CD4-positive, alpha-beta T cell treated with Interleukin-2 at 100 ng/mL for 4 hours (primary cell): Measurements from ENCODE around the gene CCDC142.
"Not testable (repeated sequence)": the region's sequence is repeated elsewhere in the genome, so short reads cannot be mapped to it uniquely, and the experiment has no call there.

Source experiments
- DNase-seq: peaks from one replicate; pipeline ENCODE4 v3.0.0-alpha.2; 2020; ENCODE audit warnings: low spot score

CCDC142 gene

GRCh38 chr2:74499267-74499939 lies 16.6 kb upstream of the CCDC142 start, which contains the start of gene LBX2:
Gene LBX2 (minus strand): TSS chr2:74499603. CDS start chr2:74499537, 66 bp downstream.
- no peak for DNase-seq

GRCh38 chr2:74498500-74499266 lies 15.9 kb upstream of the CCDC142 start:
- DNase-seq, result peak; percentile 43

- DNase-seq, result peak; percentile 28
Measured at GRCh38 chr2:74497777-74498499, 15.1 kb upstream of the CCDC142 start.

GRCh38 chr2:74496997-74497776 lies 14.4 kb upstream of the CCDC142 start:
- DNase-seq, result no peak

- DNase-seq, result no peak
Measured at GRCh38 chr2:74495440-74495839, 12.6 kb upstream of the CCDC142 start.

GRCh38 chr2:74493546-74493945 lies 10.7 kb upstream of the CCDC142 start:
- DNase-seq, result no peak

GRCh38 chr2:74491648-74492544 lies 9.1 kb upstream of the CCDC142 start:
- no peak for DNase-seq

GRCh38 chr2:74489906-74490305 lies 7.1 kb upstream of the CCDC142 start:
- DNase-seq, result no peak

- DNase-seq, result no peak
Measured at GRCh38 chr2:74488643-74489481, 6.1 kb upstream of the CCDC142 start.

GRCh38 chr2:74486141-74486540 lies 3.3 kb upstream of the CCDC142 start:
- DNase-seq, result no peak

GRCh38 chr2:74483675-74484164 lies 922 bp upstream of the CCDC142 start:
- DNase-seq, result not testable (repeated sequence)

GRCh38 chr2:74481961-74482800 lies 617 bp downstream of the CCDC142 start:
- peak; percentile 55 for DNase-seq

GRCh38 chr2:74481431-74481830 lies 1.4 kb downstream of the CCDC142 start:
- DNase-seq, result no peak

GRCh38 chr2:74474899-74475298 lies 7.9 kb downstream of the CCDC142 start:
- no peak for DNase-seq

- no peak for DNase-seq
Measured at GRCh38 chr2:74474481-74474880, 8.3 kb downstream of the CCDC142 start.

- DNase-seq, result no peak
Measured at GRCh38 chr2:74472945-74473258, 9.9 kb downstream of the CCDC142 start.

GRCh38 chr2:74472086-74472944 lies 10.5 kb downstream of the CCDC142 start, which contains the start of gene MRPL53:
Gene MRPL53 (minus strand): TSS chr2:74472680. CDS start chr2:74472660, 20 bp downstream.
- peak; percentile 96 for DNase-seq
